Measurements from ENCODE around the gene IRF2BP2. TPM values are rescaled to one million over a fixed set of nuclear protein-coding genes. Genes with fewer than 3 reads are reported as not detected.

Gene IRF2BP2
- total and polyA plus RNA-seq, 4 donors = 36.9 to 148 (median 107) TPM

DNA sequence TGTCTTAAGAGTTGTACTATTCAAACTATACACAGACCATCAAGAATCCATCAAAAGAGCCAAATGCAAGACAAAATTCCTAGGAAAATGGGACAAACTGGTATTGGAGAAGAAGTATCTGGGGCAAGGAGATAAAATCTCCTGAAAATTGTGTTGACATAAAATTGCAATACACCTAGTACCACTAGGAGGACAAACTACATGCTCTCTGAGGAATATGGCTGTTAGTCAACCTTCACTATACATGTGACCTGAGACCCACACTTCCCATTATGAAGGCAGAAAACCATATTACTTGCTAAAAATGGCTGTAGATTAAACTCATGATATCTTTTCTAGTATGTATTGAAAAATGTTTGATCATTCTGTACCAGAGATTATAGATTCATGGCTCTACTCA lies 30.0 kb downstream of the IRF2BP2 start:
- intact Hi-C loops (cut with DNase I) = loop anchor here in 1 of 2 donors (5.0 kb wide), 1 partner anchor 43 kb away; no protein-coding TSS in a partner anchor
- Histone ChIP-seq H3K27ac (ENCODE audit: low read depth in 1 of 2, low read length in 2 of 2) (no peak overlapping the region), H3K36me3 (ENCODE audit: control insufficient read depth in 1 of 2, insufficient read depth in 2 of 2, low read length in 1 of 2) (no peaks in the 10 kb centered on the region), H3K4me3 (ENCODE audit: low read length in 2 of 2) (no peak overlapping the region), H3K9me3 (ENCODE audit: control insufficient read depth, low read length) (no peaks in the 10 kb centered on the region), H3K4me1 (ENCODE audit: control insufficient read depth in 1 of 2, insufficient read depth in 2 of 2, low read length in 2 of 2) (peaks cover 0 to 4% of the 10 kb centered on the region in 2 donors), H3K27me3 (ENCODE audit: control insufficient read depth in 1 of 2, insufficient read depth in 2 of 2, low read length in 1 of 2) (no peaks in the 10 kb centered on the region)
- ATAC-seq (ENCODE audit: low FRiP score) (no peak), DNase-seq (no peak)

DNA sequence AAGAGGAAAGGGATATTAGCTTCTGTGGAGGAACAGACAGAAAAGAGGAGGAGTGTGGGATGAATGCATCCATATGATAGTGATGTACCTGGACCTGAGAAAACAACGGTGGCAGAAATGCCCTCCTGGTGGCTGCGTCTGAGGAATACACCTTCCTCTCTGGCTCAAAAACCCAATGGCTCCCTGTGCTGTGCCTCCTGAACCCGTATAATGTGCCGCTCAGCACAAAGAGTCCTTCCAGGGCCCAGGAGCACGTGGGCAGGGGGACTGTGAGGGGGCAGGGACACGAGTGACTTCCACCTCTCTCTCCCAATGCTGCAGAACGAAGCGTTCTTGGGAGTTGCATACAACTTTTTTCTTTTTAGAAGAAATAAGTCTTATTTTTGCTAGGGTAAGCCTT lies 31.2 kb downstream of the IRF2BP2 start:
- no peak for DNase-seq

DNA sequence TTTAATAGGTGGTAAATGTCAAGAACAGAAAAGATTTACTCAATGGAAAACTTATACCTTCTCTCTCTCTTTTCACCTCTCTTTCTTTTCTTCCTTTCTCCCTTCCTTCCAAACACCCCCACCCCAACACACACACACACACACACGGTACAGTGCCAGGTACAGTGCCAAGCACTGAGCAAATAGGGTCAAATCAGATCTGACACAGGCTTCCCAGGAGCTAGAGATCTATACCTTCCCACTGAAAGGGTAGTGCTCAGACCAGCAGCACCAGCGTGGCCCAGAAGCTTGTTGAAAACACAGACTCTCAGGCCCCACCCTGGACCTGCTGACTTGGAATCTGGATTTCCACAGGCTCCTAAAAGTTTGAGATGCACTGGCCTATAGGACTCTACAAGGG lies 31.9 kb downstream of the IRF2BP2 start:
- no peaks in the 10 kb centered on the region for H3K36me3 ChIP-seq (ENCODE audit: control insufficient read depth in 1 of 2, insufficient read depth in 2 of 2, low read length in 1 of 2)
- no peaks in the 10 kb centered on the region for H3K9me3 ChIP-seq (ENCODE audit: control insufficient read depth, low read length)
- H3K27me3 ChIP-seq (ENCODE audit: control insufficient read depth in 1 of 2, insufficient read depth in 2 of 2, low read length in 1 of 2) = no peaks in the 10 kb centered on the region
- ATAC-seq (ENCODE audit: low FRiP score) (no peak), DNase-seq (no peak)
- intact Hi-C loops (cut with DNase I) = no loop called here
- no peak overlapping the region for H3K27ac ChIP-seq (ENCODE audit: low read depth in 1 of 2, low read length in 2 of 2)
- WGBS, 2 donors = 73 to 88% methylated on average over 2 of the region's 2 CpGs
- H3K4me3 ChIP-seq (ENCODE audit: low read length in 2 of 2) = no peak overlapping the region
- H3K4me1 ChIP-seq (ENCODE audit: control insufficient read depth in 1 of 2, insufficient read depth in 2 of 2, low read length in 2 of 2) = no peaks in the 10 kb centered on the region

More for the DNA sequence above, 31.2 kb downstream of the IRF2BP2 start:
- 89 to 91% methylated on average over 8 of the region's 8 CpGs for WGBS, 2 donors
- Histone ChIP-seq H3K4me1 (ENCODE audit: control insufficient read depth in 1 of 2, insufficient read depth in 2 of 2, low read length in 2 of 2) (no peaks in the 10 kb centered on the region), H3K4me3 (ENCODE audit: low read length in 2 of 2) (no peak overlapping the region), H3K27me3 (ENCODE audit: control insufficient read depth in 1 of 2, insufficient read depth in 2 of 2, low read length in 1 of 2) (no peaks in the 10 kb centered on the region), H3K27ac (ENCODE audit: low read depth in 1 of 2, low read length in 2 of 2) (no peak overlapping the region), H3K36me3 (ENCODE audit: control insufficient read depth in 1 of 2, insufficient read depth in 2 of 2, low read length in 1 of 2) (no peaks in the 10 kb centered on the region), H3K9me3 (ENCODE audit: control insufficient read depth, low read length) (no peaks in the 10 kb centered on the region)
- intact Hi-C loops (cut with DNase I) = no loop called here
- no peak for ATAC-seq (ENCODE audit: low FRiP score)

DNA sequence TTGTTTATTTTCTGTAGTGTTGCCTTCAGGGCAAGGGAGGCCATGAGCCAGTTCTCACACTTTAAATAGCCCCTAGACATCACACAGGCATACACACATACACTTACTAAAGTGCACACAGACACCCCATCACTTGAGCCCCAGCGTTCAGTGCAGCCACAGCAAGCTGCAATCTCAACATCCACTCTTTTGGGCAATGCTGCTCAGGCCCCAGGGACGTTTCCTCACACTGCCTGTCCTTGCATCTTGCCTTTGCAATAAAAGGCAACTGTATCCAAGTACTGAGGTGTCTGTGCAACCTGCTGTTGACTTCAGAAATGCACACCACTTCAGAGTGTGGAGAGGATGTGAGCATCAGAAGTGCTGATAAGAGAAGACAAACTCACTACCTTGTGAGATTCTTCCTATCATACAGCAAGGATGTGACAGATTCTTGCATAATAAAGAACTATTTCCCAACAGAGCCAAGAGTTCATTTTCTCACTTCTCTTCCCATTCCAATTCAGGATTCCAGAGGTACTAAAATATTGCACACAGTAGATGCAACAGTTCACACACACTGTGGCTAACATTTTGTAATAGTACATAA lies 36.2 kb downstream of the IRF2BP2 start:
- ATAC-seq (ENCODE audit: low FRiP score) (no peak), DNase-seq (no peak)
- WGBS, 2 donors = 32 to 37% methylated on average over 2 of the region's 2 CpGs
- Histone ChIP-seq H3K36me3 (ENCODE audit: control insufficient read depth in 1 of 2, insufficient read depth in 2 of 2, low read length in 1 of 2) (no peaks in the 10 kb centered on the region), H3K27ac (ENCODE audit: low read depth in 1 of 2, low read length in 2 of 2) (no peak overlapping the region), H3K27me3 (ENCODE audit: control insufficient read depth in 1 of 2, insufficient read depth in 2 of 2, low read length in 1 of 2) (no peaks in the 10 kb centered on the region), H3K9me3 (ENCODE audit: control insufficient read depth, low read length) (no peaks in the 10 kb centered on the region), H3K4me1 (ENCODE audit: control insufficient read depth in 1 of 2, insufficient read depth in 2 of 2, low read length in 2 of 2) (no peaks in the 10 kb centered on the region), H3K4me3 (ENCODE audit: low read length in 2 of 2) (no peak overlapping the region)
- intact Hi-C loops (cut with DNase I) = loop anchor here in 1 of 2 donors (5.0 kb wide), 1 partner anchor 78 kb away; no protein-coding TSS in a partner anchor

DNA sequence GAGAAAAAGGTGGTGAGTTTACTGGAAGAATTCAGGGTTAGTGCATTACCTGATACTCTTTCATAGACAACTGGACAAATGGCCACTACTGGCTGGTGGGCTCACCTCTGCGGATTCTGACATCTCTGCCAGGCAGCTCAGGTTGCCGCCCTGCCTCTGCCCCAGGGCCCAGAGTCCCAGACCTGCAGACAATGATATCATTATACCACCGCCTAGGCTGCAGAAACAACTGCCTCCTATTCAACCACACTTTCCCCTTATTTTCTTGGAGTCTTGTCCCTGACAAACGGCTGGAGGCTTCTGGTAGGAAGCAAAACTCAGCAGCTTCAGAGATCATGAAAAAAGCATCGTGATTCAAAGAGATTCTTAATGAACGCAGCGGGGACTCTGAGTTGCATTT lies 37.0 kb downstream of the IRF2BP2 start:
- DNase-seq = no peak
- no peak for ATAC-seq (ENCODE audit: low FRiP score)
- WGBS, 2 donors = 86 to 89% methylated on average over 7 of the region's 7 CpGs

DNA sequence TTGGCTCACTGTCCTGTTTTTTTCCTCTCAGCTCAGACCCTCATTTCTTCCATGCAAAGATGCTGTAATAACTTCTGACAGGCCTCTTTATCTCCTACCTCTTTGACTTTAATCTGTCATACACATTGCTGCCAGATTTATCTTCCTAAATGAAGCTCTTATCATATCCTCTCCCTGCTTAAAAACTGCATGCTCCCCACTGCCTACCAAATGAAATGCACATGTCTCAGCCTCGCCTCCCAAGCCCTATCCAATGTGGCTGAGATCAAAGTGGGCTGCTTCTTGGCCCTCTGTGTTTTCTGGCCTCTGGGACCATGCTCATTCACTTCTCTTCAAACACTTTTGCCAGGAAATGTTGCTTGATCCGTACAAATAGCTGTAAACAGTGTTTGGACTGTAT lies 38.3 kb downstream of the IRF2BP2 start:
- Histone ChIP-seq H3K27me3 (ENCODE audit: control insufficient read depth in 1 of 2, insufficient read depth in 2 of 2, low read length in 1 of 2) (no peaks in the 10 kb centered on the region), H3K36me3 (ENCODE audit: control insufficient read depth in 1 of 2, insufficient read depth in 2 of 2, low read length in 1 of 2) (no peaks in the 10 kb centered on the region), H3K4me1 (ENCODE audit: control insufficient read depth in 1 of 2, insufficient read depth in 2 of 2, low read length in 2 of 2) (no peaks in the 10 kb centered on the region), H3K4me3 (ENCODE audit: low read length in 2 of 2) (no peak overlapping the region), H3K9me3 (ENCODE audit: control insufficient read depth, low read length) (peaks cover 2% of the 10 kb centered on the region), H3K27ac (ENCODE audit: low read depth in 1 of 2, low read length in 2 of 2) (no peak overlapping the region)
- intact Hi-C loops (cut with DNase I) = loop anchor here in 1 of 2 donors (5.0 kb wide), 1 partner anchor 81 kb away; no protein-coding TSS in a partner anchor
- ATAC-seq (ENCODE audit: low FRiP score) (no peak), DNase-seq (no peak)
- WGBS, 2 donors = 91 to 92% methylated on average over 2 of the region's 2 CpGs

More for the DNA sequence above, 37.0 kb downstream of the IRF2BP2 start:
- Histone ChIP-seq H3K27me3 (ENCODE audit: control insufficient read depth in 1 of 2, insufficient read depth in 2 of 2, low read length in 1 of 2) (no peaks in the 10 kb centered on the region), H3K9me3 (ENCODE audit: control insufficient read depth, low read length) (no peaks in the 10 kb centered on the region), H3K36me3 (ENCODE audit: control insufficient read depth in 1 of 2, insufficient read depth in 2 of 2, low read length in 1 of 2) (no peaks in the 10 kb centered on the region), H3K4me1 (ENCODE audit: control insufficient read depth in 1 of 2, insufficient read depth in 2 of 2, low read length in 2 of 2) (no peaks in the 10 kb centered on the region), H3K4me3 (ENCODE audit: low read length in 2 of 2) (no peak overlapping the region), H3K27ac (ENCODE audit: low read depth in 1 of 2, low read length in 2 of 2) (no peak overlapping the region)
- intact Hi-C loops (cut with DNase I) = loop anchor here in 1 of 2 donors (5.0 kb wide), 1 partner anchor 79 kb away; no protein-coding TSS in a partner anchor

DNA sequence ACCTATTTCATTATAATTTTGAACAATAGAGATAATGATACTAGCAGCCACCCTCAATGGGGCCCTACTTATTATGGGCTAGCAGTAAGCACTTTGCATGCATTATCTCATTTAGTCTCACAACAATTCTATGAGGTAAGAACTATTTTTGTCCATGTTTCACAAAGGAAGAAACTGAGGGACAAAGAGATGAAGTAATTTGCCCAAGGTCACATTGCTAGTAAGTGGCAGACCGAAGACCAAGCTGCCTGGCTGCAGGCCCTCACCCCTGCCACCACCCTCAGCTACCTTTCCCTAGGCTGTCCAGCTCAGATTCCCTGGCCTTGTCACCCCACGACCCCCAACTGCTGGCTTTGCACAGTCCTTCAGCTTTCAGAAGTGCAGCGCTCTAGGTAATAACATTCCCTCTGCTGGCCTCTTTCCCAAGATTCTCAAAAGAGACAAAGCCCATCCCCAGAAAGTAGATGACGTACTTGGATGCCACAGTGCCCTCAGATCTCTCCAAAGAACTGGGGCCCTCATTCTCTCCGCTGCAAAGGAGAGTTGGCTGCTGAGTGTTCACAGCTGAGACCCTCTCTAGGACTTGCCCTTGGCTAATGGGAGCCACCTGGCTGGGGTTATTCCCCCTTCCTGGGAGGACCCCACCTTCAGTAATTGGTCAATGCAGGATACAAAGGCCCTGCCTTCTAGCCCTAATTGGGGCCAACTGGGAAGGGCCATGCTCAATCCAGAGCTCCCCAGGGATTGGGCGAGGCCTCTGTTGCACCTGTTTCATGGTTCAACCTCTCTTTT lies 39.5 kb downstream of the IRF2BP2 start:
- ATAC-seq (ENCODE audit: low FRiP score) = no peak

DNA sequence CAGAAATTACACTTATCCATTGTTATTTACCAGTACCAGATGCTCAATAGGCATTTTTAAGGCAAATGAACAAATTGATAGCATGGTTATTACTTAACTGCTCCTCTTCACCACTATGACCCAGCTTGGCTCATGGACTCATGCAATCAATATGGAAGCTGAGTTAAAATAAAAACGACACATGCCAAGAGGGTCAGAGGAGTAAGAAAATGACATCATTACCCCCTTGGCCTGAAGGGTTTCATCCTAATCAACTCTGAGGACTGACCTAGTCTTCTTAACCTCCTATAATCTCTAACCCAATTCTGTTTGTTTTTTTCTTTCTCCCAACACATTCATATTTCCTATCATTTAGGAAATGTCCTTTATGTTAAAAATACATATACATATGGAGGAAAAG lies 41.6 kb downstream of the IRF2BP2 start:
- no peaks in the 10 kb centered on the region for H3K4me1 ChIP-seq (ENCODE audit: control insufficient read depth in 1 of 2, insufficient read depth in 2 of 2, low read length in 2 of 2)
- H3K27me3 ChIP-seq (ENCODE audit: control insufficient read depth in 1 of 2, insufficient read depth in 2 of 2, low read length in 1 of 2) = no peaks in the 10 kb centered on the region
- peaks cover 2% of the 10 kb centered on the region for H3K9me3 ChIP-seq (ENCODE audit: control insufficient read depth, low read length)
- H3K4me3 ChIP-seq (ENCODE audit: low read length in 2 of 2) = no peak overlapping the region
- intact Hi-C loops (cut with DNase I) = no loop called here
- no peak overlapping the region for H3K27ac ChIP-seq (ENCODE audit: low read depth in 1 of 2, low read length in 2 of 2)
- DNase-seq = no peak
- 50 to 90% methylated on average over 1 of the region's 1 CpG for WGBS, 2 donors
- no peak for ATAC-seq (ENCODE audit: low FRiP score)
- no peaks in the 10 kb centered on the region for H3K36me3 ChIP-seq (ENCODE audit: control insufficient read depth in 1 of 2, insufficient read depth in 2 of 2, low read length in 1 of 2)

More for the DNA sequence above, 39.5 kb downstream of the IRF2BP2 start:
- 86 to 93% methylated on average over 6 of the region's 6 CpGs for WGBS, 2 donors
- Histone ChIP-seq H3K9me3 (ENCODE audit: control insufficient read depth, low read length) (peaks cover 2% of the 10 kb centered on the region), H3K36me3 (ENCODE audit: control insufficient read depth in 1 of 2, insufficient read depth in 2 of 2, low read length in 1 of 2) (no peaks in the 10 kb centered on the region), H3K4me1 (ENCODE audit: control insufficient read depth in 1 of 2, insufficient read depth in 2 of 2, low read length in 2 of 2) (no peaks in the 10 kb centered on the region), H3K4me3 (ENCODE audit: low read length in 2 of 2) (no peak overlapping the region), H3K27ac (ENCODE audit: low read depth in 1 of 2, low read length in 2 of 2) (no peak overlapping the region), H3K27me3 (ENCODE audit: control insufficient read depth in 1 of 2, insufficient read depth in 2 of 2, low read length in 1 of 2) (no peaks in the 10 kb centered on the region)
- intact Hi-C loops (cut with DNase I) = loop anchor here in 1 of 2 donors (5.0 kb wide), 1 partner anchor 82 kb away; no protein-coding TSS in a partner anchor
- no peak for DNase-seq

DNA sequence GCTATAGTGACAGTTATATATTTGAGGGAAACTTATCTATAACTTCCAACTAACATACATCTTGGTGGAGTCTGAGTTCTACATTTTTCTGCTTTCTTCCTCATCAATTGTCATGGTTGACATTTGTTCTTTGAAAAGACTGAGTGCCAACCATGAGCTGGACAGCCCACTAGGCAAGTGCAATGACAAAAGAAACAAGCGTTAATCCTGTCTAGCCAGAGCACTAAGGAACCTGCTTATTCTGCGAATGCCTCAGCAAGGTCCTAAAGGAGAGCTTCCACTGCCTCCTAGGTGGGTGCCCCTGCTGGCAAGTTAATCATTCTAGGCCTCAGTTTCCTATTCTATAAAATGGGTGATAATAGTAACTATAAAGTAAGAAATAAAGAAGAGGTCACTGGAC lies 44.8 kb downstream of the IRF2BP2 start:
- no peak for ATAC-seq (ENCODE audit: low FRiP score)
- no peak overlapping the region for H3K4me3 ChIP-seq (ENCODE audit: low read length in 2 of 2)
- WGBS, 2 donors = 87 to 90% methylated on average over 2 of the region's 2 CpGs
- no peaks in the 10 kb centered on the region for H3K36me3 ChIP-seq (ENCODE audit: control insufficient read depth in 1 of 2, insufficient read depth in 2 of 2, low read length in 1 of 2)
- H3K9me3 ChIP-seq (ENCODE audit: control insufficient read depth, low read length) = peaks cover 2% of the 10 kb centered on the region
- DNase-seq = no peak
- H3K27ac ChIP-seq (ENCODE audit: low read depth in 1 of 2, low read length in 2 of 2) = no peak overlapping the region
- H3K27me3 ChIP-seq (ENCODE audit: control insufficient read depth in 1 of 2, insufficient read depth in 2 of 2, low read length in 1 of 2) = no peaks in the 10 kb centered on the region
- intact Hi-C loops (cut with DNase I) = no loop called here
- no peaks in the 10 kb centered on the region for H3K4me1 ChIP-seq (ENCODE audit: control insufficient read depth in 1 of 2, insufficient read depth in 2 of 2, low read length in 2 of 2)

All from aorta (tissue), 5 donors.